ENCODE results near the gene BATF. TPM values are rescaled to one million over a fixed set of nuclear protein-coding genes. Genes with fewer than 3 reads are reported as not detected.

BATF gene
- total RNA-seq, 1 experiment from 2014 or later, result 55.7 TPM

DNA sequence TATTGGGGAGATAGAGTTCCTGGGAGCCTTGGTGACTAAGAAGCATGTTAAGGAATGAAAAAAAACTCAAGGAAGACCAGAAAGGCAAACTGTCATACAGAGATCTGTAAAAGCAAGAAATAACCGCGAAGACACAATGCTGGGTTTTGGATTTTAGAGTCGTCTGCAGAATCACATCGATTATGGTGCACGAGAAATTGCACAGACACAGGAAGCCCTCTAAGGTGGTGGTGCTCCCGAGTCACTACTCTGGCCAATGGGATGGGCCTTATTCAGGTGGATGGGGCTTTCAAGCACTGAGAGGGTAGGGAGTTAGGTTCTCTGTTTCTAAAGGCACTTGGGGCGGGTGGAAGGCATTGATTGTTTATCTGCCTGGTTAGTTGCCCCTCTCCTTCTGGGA lies 45.9 kb downstream of the BATF start:
- intact Hi-C loops (cut with micrococcal nuclease; ENCODE audit: unreplicated experiment), result loop anchor here (10.0 kb wide), 1 partner anchor 683 kb away; the partner anchor contains the start of gene DLST
- Histone ChIP-seq H3F3A (ENCODE audit: insufficient read depth, low read depth) (peaks cover 22% of the 10 kb centered on the region; the same call in 1 of the 2 replicates), H3K79me2 (ENCODE audit: low read depth) (no peaks in the 10 kb centered on the region), H3K9me3 (ENCODE audit: insufficient read depth, low read depth) (no peaks in the 10 kb centered on the region), H3K4me3 (no peak overlapping the region), H3K27ac (no peak overlapping the region), H3K4me1 (replicated peaks; ENCODE audit: insufficient read depth) (peaks cover 50% of the 10 kb centered on the region), H3K36me3 (ENCODE audit: low read depth) (no peaks in the 10 kb centered on the region), H3K27me3 (ENCODE audit: insufficient read depth, low read depth) (no peaks in the 10 kb centered on the region), H3K9me2 (ENCODE audit: insufficient read depth) (no peaks in the 10 kb centered on the region), H2AFZ (no peak overlapping the region), H4K20me1 (ENCODE audit: insufficient read depth) (no peaks in the 10 kb centered on the region), H3K4me2 (no peak overlapping the region)
- TF ChIP-seq EZH2 (IDR thresholded peaks at IDR 0.05; ENCODE audit: low read depth), result no peak
- TF ChIP-seq CTCF (conservative IDR thresholded peaks at IDR 0.05), result no peak
- BruUV-seq (replicated peaks), result no TSS peak
- ChIA-PET CTCF (no interaction called here), POLR2A (ENCODE audit: unreplicated experiment) (no interaction called here)
- DNase-seq, result peak in 1 of 2 experiments; percentile 28

DNA sequence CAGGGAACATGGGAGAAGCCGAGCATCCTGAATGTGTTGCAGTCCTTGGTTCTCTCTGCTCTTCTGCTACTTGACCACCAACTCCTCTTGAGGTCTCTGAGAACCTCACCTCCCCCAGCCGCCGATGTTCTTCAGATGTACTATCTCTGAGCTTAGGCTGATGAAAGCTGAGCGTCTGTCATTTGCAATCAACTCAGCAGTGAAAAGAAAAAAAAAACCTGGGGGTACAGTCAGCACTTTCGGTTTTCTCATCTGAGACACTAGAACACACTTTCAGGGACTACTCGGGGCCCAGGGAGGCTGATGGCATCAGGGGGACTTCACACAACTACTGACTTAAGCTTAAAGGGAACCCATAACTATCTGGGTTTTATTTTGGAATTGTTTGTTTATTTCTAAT lies 46.5 kb downstream of the BATF start:
- intact Hi-C loops (cut with micrococcal nuclease; ENCODE audit: unreplicated experiment), result loop anchor here (10.0 kb wide), 1 partner anchor 684 kb away; the partner anchor contains the start of gene DLST
- Histone ChIP-seq H3K36me3 (ENCODE audit: low read depth) (no peaks in the 10 kb centered on the region), H3K27ac (no peak overlapping the region), H3K27me3 (ENCODE audit: insufficient read depth, low read depth) (no peaks in the 10 kb centered on the region), H3F3A (ENCODE audit: insufficient read depth, low read depth) (peaks cover 22% of the 10 kb centered on the region; the same call in 1 of the 2 replicates), H3K4me3 (no peak overlapping the region), H3K9me3 (ENCODE audit: insufficient read depth, low read depth) (no peaks in the 10 kb centered on the region), H3K79me2 (ENCODE audit: low read depth) (no peaks in the 10 kb centered on the region), H2AFZ (no peak overlapping the region), H3K4me2 (no peak overlapping the region), H4K20me1 (ENCODE audit: insufficient read depth) (no peaks in the 10 kb centered on the region), H3K4me1 (replicated peaks; ENCODE audit: insufficient read depth) (peaks cover 48% of the 10 kb centered on the region), H3K9me2 (ENCODE audit: insufficient read depth) (no peaks in the 10 kb centered on the region)
- CTCF ChIA-PET, result interaction anchor here (0.8 kb wide), 1 partner anchor 436 kb away, joined by 4 read pairs; no protein-coding TSS in a partner anchor
- TF ChIP-seq EZH2 (IDR thresholded peaks at IDR 0.05; ENCODE audit: low read depth) (no peak), CTCF (conservative IDR thresholded peaks at IDR 0.05) (no peak)
- POLR2A ChIA-PET (ENCODE audit: unreplicated experiment), result interaction anchor here (0.6 to 0.7 kb wide), 2 partner anchors 48 to 225 kb away, joined by 3 to 4 read pairs; no protein-coding TSS in a partner anchor
- no TSS peak for BruUV-seq (replicated peaks)
- peak in 1 of 2 experiments; percentile 21 for DNase-seq

DNA sequence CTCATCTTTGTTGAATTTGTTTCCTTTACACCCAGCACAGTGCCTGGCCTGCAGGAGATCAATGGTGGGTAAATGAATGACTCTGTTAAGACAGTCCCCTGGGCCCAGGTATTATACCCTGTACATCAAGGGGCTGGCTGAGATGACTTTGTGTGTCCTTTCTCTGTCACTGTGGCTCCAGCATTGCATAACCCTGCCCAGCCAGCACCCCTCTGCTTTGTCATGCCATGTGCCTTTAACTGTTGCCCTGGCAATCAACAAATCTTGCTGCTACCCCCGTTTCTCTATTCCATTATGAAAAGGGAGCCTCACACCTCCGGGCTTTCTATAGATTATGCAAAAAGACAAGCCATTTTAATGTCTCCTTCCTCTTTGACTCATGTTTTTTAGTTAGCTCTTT lies 48.5 kb downstream of the BATF start:
- H3K4me2 ChIP-seq, result no peak overlapping the region
- H4K20me1 ChIP-seq (ENCODE audit: insufficient read depth), result no peaks in the 10 kb centered on the region
- H3K79me2 ChIP-seq (ENCODE audit: low read depth), result no peaks in the 10 kb centered on the region
- no peaks in the 10 kb centered on the region for H3K27me3 ChIP-seq (ENCODE audit: insufficient read depth, low read depth)
- TF ChIP-seq CTCF (conservative IDR thresholded peaks at IDR 0.05) (no peak), EZH2 (IDR thresholded peaks at IDR 0.05; ENCODE audit: low read depth) (no peak)
- no peaks in the 10 kb centered on the region for H3K9me3 ChIP-seq (ENCODE audit: insufficient read depth, low read depth)
- no peaks in the 10 kb centered on the region for H3K9me2 ChIP-seq (ENCODE audit: insufficient read depth)
- H3K4me3 ChIP-seq, result no peak overlapping the region
- BruUV-seq (replicated peaks), result no TSS peak
- no peak overlapping the region for H3K27ac ChIP-seq
- H2AFZ ChIP-seq, result no peak overlapping the region
- peaks cover 43% of the 10 kb centered on the region for H3K4me1 ChIP-seq (replicated peaks; ENCODE audit: insufficient read depth)
- H3K36me3 ChIP-seq (ENCODE audit: low read depth), result no peaks in the 10 kb centered on the region
- intact Hi-C loops (cut with micrococcal nuclease; ENCODE audit: unreplicated experiment), result loop anchor here (10.0 kb wide), 1 partner anchor 634 kb away; no protein-coding TSS in a partner anchor
- no peak for DNase-seq
- ChIA-PET POLR2A (ENCODE audit: unreplicated experiment) (interaction anchor here (0.6 kb wide), 1 partner anchor 73 kb away, joined by 8 read pairs; no protein-coding TSS in a partner anchor), CTCF (interaction anchor here (0.6 kb wide), 2 partner anchors 8 to 109 kb away, joined by 3 read pairs; no protein-coding TSS in a partner anchor)
- peaks cover 22% of the 10 kb centered on the region; the same call in 1 of the 2 replicates for H3F3A ChIP-seq (ENCODE audit: insufficient read depth, low read depth)
